WI38 (cell line): ENCODE results near the gene LEF1.

Experiments used
- H3K4me3 ChIP-seq: 2 replicates; pipeline ENCODE4 v1.5.1; 2011; ENCODE audit warnings: low read depth, mild to moderate bottlenecking, control low read depth, low read length
- CTCF ChIP-seq: IDR thresholded peaks from 2 replicates; pipeline ENCODE4 v1.5.1; 2012; ENCODE audit warnings: low read depth, mild to moderate bottlenecking, control low read depth, low read length

LEF1 gene

GRCh38 chr4:108192056-108192455, 23.3 kb upstream of the LEF1 start:
- no peak for TF ChIP-seq CTCF
- H3K4me3 ChIP-seq, result no peak overlapping the region

GRCh38 chr4:108191269-108191914, 22.7 kb upstream of the LEF1 start:
- TF ChIP-seq CTCF, result no peak
- H3K4me3 ChIP-seq, result no peak overlapping the region

- TF ChIP-seq CTCF, result no peak
Observed at GRCh38 chr4:108188770-108189169, 20.0 kb upstream of the LEF1 start.

GRCh38 chr4:108185252-108185651, 16.5 kb upstream of the LEF1 start:
- no peak overlapping the region for H3K4me3 ChIP-seq
- TF ChIP-seq CTCF, result no peak

More at GRCh38 chr4:108188770-108189169, 20.0 kb upstream of the LEF1 start:
- H3K4me3 ChIP-seq, result no peak overlapping the region

GRCh38 chr4:108184453-108185049, 15.8 kb upstream of the LEF1 start:
- no peak overlapping the region for H3K4me3 ChIP-seq
- no peak for TF ChIP-seq CTCF

- no peak for TF ChIP-seq CTCF
- H3K4me3 ChIP-seq, result no peak overlapping the region
Observed at GRCh38 chr4:108181704-108182103, 13.0 kb upstream of the LEF1 start.

- TF ChIP-seq CTCF, result no peak
- no peak overlapping the region for H3K4me3 ChIP-seq
Observed at GRCh38 chr4:108180513-108180912, 11.8 kb upstream of the LEF1 start.
